HFF-Myc (cell line): ENCODE results near the gene PRICKLE2.

Experiments
- DNase-seq: peaks from one replicate; pipeline ENCODE4 v3.0.0-alpha.2; 2011; ENCODE audit warnings: low read depth; ENCODE audit errors: extremely low read depth
- H3K4me3 ChIP-seq: replicated peaks from 2 replicates; pipeline ENCODE4 v1.5.1; 2011; ENCODE audit warnings: low read depth, mild to moderate bottlenecking, control low read depth, low read length
- CTCF ChIP-seq: IDR thresholded peaks from 2 replicates; pipeline ENCODE4 v1.5.1; 2012; ENCODE audit warnings: mild to moderate bottlenecking, low read depth, low read length, control low read depth; ENCODE audit errors: missing control alignments

Gene PRICKLE2

GRCh38 chr3:64228110-64228509 is 2.8 kb upstream of the PRICKLE2 start:
- no peak for TF ChIP-seq CTCF
- DNase-seq = no peak
- no peak overlapping the region for H3K4me3 ChIP-seq

GRCh38 chr3:64226730-64227129 is 1.5 kb upstream of the PRICKLE2 start:
- no peak for DNase-seq
- no peak for TF ChIP-seq CTCF

GRCh38 chr3:64225695-64226499 is 631 bp upstream of the PRICKLE2 start:
- peak overlapping the region; percentile 29 for H3K4me3 ChIP-seq
- no peak for DNase-seq
- no peak for TF ChIP-seq CTCF

More at GRCh38 chr3:64226730-64227129, 1.5 kb upstream of the PRICKLE2 start:
- H3K4me3 ChIP-seq = no peak overlapping the region

- peak overlapping the region; percentile 29 for H3K4me3 ChIP-seq
- no peak for TF ChIP-seq CTCF
- DNase-seq = no peak
Observed at GRCh38 chr3:64223791-64224745, 1.2 kb downstream of the PRICKLE2 start.

GRCh38 chr3:64222501-64223111 is 2.7 kb downstream of the PRICKLE2 start:
- no peak overlapping the region for H3K4me3 ChIP-seq
- no peak for DNase-seq
- TF ChIP-seq CTCF = no peak

- no peak overlapping the region for H3K4me3 ChIP-seq
- TF ChIP-seq CTCF = no peak
- DNase-seq = no peak
Observed at GRCh38 chr3:64221571-64222257, 3.6 kb downstream of the PRICKLE2 start.
